ENCODE measurements around the gene AUH. TPM values are rescaled to one million over a fixed set of nuclear protein-coding genes. Genes with fewer than 3 reads are reported as not detected.

Gene AUH
- total RNA-seq, 1 donor from 2014 or later = 21.9 TPM

- H3K4me3 ChIP-seq (ENCODE audit: low read length in 3 of 3) = peak overlapping the region; percentile 44 to 77 (median 76)
- peak overlapping the region; percentile 100 for H3K27ac ChIP-seq (ENCODE audit: low read depth, low read length)
- H3K27me3 ChIP-seq (ENCODE audit: control insufficient read depth in 3 of 3, insufficient read depth in 3 of 3, low read length in 3 of 3) = no peaks in the 10 kb centered on the region
- peak overlapping the region; percentile 77 to 98 (median 98) for H3K9ac ChIP-seq (ENCODE audit: low read depth in 1 of 3, low read length in 3 of 3)
- peaks cover 40 to 61% (median 57%) of the 10 kb centered on the region in 3 donors for H3K4me1 ChIP-seq (ENCODE audit: control insufficient read depth in 3 of 3, insufficient read depth in 3 of 3, low read length in 3 of 3)
- H3K36me3 ChIP-seq (ENCODE audit: control insufficient read depth in 3 of 3, insufficient read depth in 3 of 3, low read length in 3 of 3) = no peaks in the 10 kb centered on the region
- H3K9me3 ChIP-seq (ENCODE audit: control insufficient read depth in 3 of 3, low read length in 3 of 3) = no peaks in the 10 kb centered on the region
Observed at GRCh38 chr9:91192381-91193086, 169.2 kb downstream of the AUH start.

- peak overlapping the region; percentile 100 for H3K27ac ChIP-seq (ENCODE audit: low read depth, low read length)
- H3K4me3 ChIP-seq (ENCODE audit: low read length in 3 of 3) = peak overlapping the region; percentile 12 to 52 (median 44)
- no peaks in the 10 kb centered on the region for H3K27me3 ChIP-seq (ENCODE audit: control insufficient read depth in 3 of 3, insufficient read depth in 3 of 3, low read length in 3 of 3)
- peak overlapping the region; percentile 77 to 98 (median 98) for H3K9ac ChIP-seq (ENCODE audit: low read depth in 1 of 3, low read length in 3 of 3)
- no peaks in the 10 kb centered on the region for H3K9me3 ChIP-seq (ENCODE audit: control insufficient read depth in 3 of 3, low read length in 3 of 3)
- H3K36me3 ChIP-seq (ENCODE audit: control insufficient read depth in 3 of 3, insufficient read depth in 3 of 3, low read length in 3 of 3) = no peaks in the 10 kb centered on the region
- peaks cover 38 to 57% (median 51%) of the 10 kb centered on the region in 3 donors for H3K4me1 ChIP-seq (ENCODE audit: control insufficient read depth in 3 of 3, insufficient read depth in 3 of 3, low read length in 3 of 3)
Observed at GRCh38 chr9:91191411-91192380, 170.0 kb downstream of the AUH start.

- H3K4me1 ChIP-seq (ENCODE audit: control insufficient read depth in 3 of 3, insufficient read depth in 3 of 3, low read length in 3 of 3) = peaks cover 29 to 42% (median 41%) of the 10 kb centered on the region in 3 donors
- no peaks in the 10 kb centered on the region for H3K36me3 ChIP-seq (ENCODE audit: control insufficient read depth in 3 of 3, insufficient read depth in 3 of 3, low read length in 3 of 3)
- H3K27me3 ChIP-seq (ENCODE audit: control insufficient read depth in 3 of 3, insufficient read depth in 3 of 3, low read length in 3 of 3) = no peaks in the 10 kb centered on the region
- no peak overlapping the region for H3K27ac ChIP-seq (ENCODE audit: low read depth, low read length)
- no peaks in the 10 kb centered on the region for H3K9me3 ChIP-seq (ENCODE audit: control insufficient read depth in 3 of 3, low read length in 3 of 3)
- H3K9ac ChIP-seq (ENCODE audit: low read depth in 1 of 3, low read length in 3 of 3) = no peak overlapping the region
- H3K4me3 ChIP-seq (ENCODE audit: low read length in 3 of 3) = no peak overlapping the region
Observed at GRCh38 chr9:91190062-91190461, 171.7 kb downstream of the AUH start.

GRCh38 chr9:91188719-91189590 lies 172.8 kb downstream of the AUH start:
- Histone ChIP-seq H3K27ac (ENCODE audit: low read depth, low read length) (no peak overlapping the region), H3K36me3 (ENCODE audit: control insufficient read depth in 3 of 3, insufficient read depth in 3 of 3, low read length in 3 of 3) (no peaks in the 10 kb centered on the region), H3K27me3 (ENCODE audit: control insufficient read depth in 3 of 3, insufficient read depth in 3 of 3, low read length in 3 of 3) (no peaks in the 10 kb centered on the region), H3K9me3 (ENCODE audit: control insufficient read depth in 3 of 3, low read length in 3 of 3) (no peaks in the 10 kb centered on the region), H3K4me3 (ENCODE audit: low read length in 3 of 3) (no peak overlapping the region), H3K4me1 (ENCODE audit: control insufficient read depth in 3 of 3, insufficient read depth in 3 of 3, low read length in 3 of 3) (peaks cover 25 to 31% (median 30%) of the 10 kb centered on the region in 3 donors), H3K9ac (ENCODE audit: low read depth in 1 of 3, low read length in 3 of 3) (no peak overlapping the region)

GRCh38 chr9:91187965-91188344 lies 173.8 kb downstream of the AUH start:
- Histone ChIP-seq H3K4me3 (ENCODE audit: low read length in 3 of 3) (no peak overlapping the region), H3K4me1 (ENCODE audit: control insufficient read depth in 3 of 3, insufficient read depth in 3 of 3, low read length in 3 of 3) (peaks cover 16 to 27% (median 25%) of the 10 kb centered on the region in 3 donors), H3K27ac (ENCODE audit: low read depth, low read length) (no peak overlapping the region), H3K27me3 (ENCODE audit: control insufficient read depth in 3 of 3, insufficient read depth in 3 of 3, low read length in 3 of 3) (no peaks in the 10 kb centered on the region), H3K36me3 (ENCODE audit: control insufficient read depth in 3 of 3, insufficient read depth in 3 of 3, low read length in 3 of 3) (no peaks in the 10 kb centered on the region), H3K9me3 (ENCODE audit: control insufficient read depth in 3 of 3, low read length in 3 of 3) (no peaks in the 10 kb centered on the region), H3K9ac (ENCODE audit: low read depth in 1 of 3, low read length in 3 of 3) (no peak overlapping the region)

- H3K4me1 ChIP-seq (ENCODE audit: control insufficient read depth in 3 of 3, insufficient read depth in 3 of 3, low read length in 3 of 3) = peaks cover 13 to 25% (median 22%) of the 10 kb centered on the region in 3 donors
- no peak overlapping the region for H3K9ac ChIP-seq (ENCODE audit: low read depth in 1 of 3, low read length in 3 of 3)
- no peaks in the 10 kb centered on the region for H3K27me3 ChIP-seq (ENCODE audit: control insufficient read depth in 3 of 3, insufficient read depth in 3 of 3, low read length in 3 of 3)
- no peaks in the 10 kb centered on the region for H3K36me3 ChIP-seq (ENCODE audit: control insufficient read depth in 3 of 3, insufficient read depth in 3 of 3, low read length in 3 of 3)
- no peak overlapping the region for H3K4me3 ChIP-seq (ENCODE audit: low read length in 3 of 3)
- H3K27ac ChIP-seq (ENCODE audit: low read depth, low read length) = no peak overlapping the region
- H3K9me3 ChIP-seq (ENCODE audit: control insufficient read depth in 3 of 3, low read length in 3 of 3) = no peaks in the 10 kb centered on the region
Observed at GRCh38 chr9:91187311-91187964, 174.3 kb downstream of the AUH start.

- Histone ChIP-seq H3K4me1 (ENCODE audit: control insufficient read depth in 3 of 3, insufficient read depth in 3 of 3, low read length in 3 of 3) (peaks cover 5 to 18% (median 14%) of the 10 kb centered on the region in 3 donors), H3K27me3 (ENCODE audit: control insufficient read depth in 3 of 3, insufficient read depth in 3 of 3, low read length in 3 of 3) (no peaks in the 10 kb centered on the region), H3K27ac (ENCODE audit: low read depth, low read length) (no peak overlapping the region), H3K9ac (ENCODE audit: low read depth in 1 of 3, low read length in 3 of 3) (no peak overlapping the region), H3K9me3 (ENCODE audit: control insufficient read depth in 3 of 3, low read length in 3 of 3) (no peaks in the 10 kb centered on the region), H3K4me3 (ENCODE audit: low read length in 3 of 3) (no peak overlapping the region), H3K36me3 (ENCODE audit: control insufficient read depth in 3 of 3, insufficient read depth in 3 of 3, low read length in 3 of 3) (no peaks in the 10 kb centered on the region)
Observed at GRCh38 chr9:91186632-91187108, 175.0 kb downstream of the AUH start.

- Histone ChIP-seq H3K9me3 (ENCODE audit: control insufficient read depth in 3 of 3, low read length in 3 of 3) (no peaks in the 10 kb centered on the region), H3K9ac (ENCODE audit: low read depth in 1 of 3, low read length in 3 of 3) (no peak overlapping the region), H3K4me3 (ENCODE audit: low read length in 3 of 3) (no peak overlapping the region), H3K4me1 (ENCODE audit: control insufficient read depth in 3 of 3, insufficient read depth in 3 of 3, low read length in 3 of 3) (peaks cover 4 to 11% (median 10%) of the 10 kb centered on the region in 3 donors), H3K27ac (ENCODE audit: low read depth, low read length) (no peak overlapping the region), H3K36me3 (ENCODE audit: control insufficient read depth in 3 of 3, insufficient read depth in 3 of 3, low read length in 3 of 3) (no peaks in the 10 kb centered on the region), H3K27me3 (ENCODE audit: control insufficient read depth in 3 of 3, insufficient read depth in 3 of 3, low read length in 3 of 3) (no peaks in the 10 kb centered on the region)
Observed at GRCh38 chr9:91185193-91185886, 176.4 kb downstream of the AUH start.
